ENCODE data around the gene RABGEF1.

DNA sequence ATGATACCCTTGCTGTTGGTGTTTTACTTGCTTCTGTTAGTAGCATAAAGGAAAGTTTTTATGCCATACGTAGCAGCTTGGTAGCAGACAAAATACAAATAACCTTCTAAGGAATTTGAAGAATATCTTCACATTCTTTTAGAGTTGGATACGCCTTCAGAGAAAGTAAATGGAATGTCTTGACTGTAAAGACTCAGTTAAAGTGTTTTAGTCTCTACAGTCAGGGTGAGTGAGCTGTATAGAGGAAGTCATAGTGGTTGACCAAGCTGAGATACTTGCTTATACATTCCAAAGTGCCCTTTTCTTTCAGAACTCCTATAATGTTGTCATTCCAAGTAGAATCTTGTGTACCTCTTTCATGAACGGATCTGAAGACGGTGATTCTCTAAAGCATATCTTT is 37.7 kb downstream of the RABGEF1 start:
- TF ChIP-seq, protein P1, sequence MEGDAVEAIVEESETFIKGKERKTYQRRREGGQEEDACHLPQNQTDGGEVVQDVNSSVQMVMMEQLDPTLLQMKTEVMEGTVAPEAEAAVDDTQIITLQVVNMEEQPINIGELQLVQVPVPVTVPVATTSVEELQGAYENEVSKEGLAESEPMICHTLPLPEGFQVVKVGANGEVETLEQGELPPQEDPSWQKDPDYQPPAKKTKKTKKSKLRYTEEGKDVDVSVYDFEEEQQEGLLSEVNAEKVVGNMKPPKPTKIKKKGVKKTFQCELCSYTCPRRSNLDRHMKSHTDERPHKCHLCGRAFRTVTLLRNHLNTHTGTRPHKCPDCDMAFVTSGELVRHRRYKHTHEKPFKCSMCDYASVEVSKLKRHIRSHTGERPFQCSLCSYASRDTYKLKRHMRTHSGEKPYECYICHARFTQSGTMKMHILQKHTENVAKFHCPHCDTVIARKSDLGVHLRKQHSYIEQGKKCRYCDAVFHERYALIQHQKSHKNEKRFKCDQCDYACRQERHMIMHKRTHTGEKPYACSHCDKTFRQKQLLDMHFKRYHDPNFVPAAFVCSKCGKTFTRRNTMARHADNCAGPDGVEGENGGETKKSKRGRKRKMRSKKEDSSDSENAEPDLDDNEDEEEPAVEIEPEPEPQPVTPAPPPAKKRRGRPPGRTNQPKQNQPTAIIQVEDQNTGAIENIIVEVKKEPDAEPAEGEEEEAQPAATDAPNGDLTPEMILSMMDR (IDR thresholded peaks at IDR 0.05) = no peak
- TF ChIP-seq ZFX (IDR thresholded peaks at IDR 0.05; ENCODE audit: borderline replicate concordance) = no peak
